ENCODE data around the gene DELE1.

- TF ChIP-seq, protein P1, sequence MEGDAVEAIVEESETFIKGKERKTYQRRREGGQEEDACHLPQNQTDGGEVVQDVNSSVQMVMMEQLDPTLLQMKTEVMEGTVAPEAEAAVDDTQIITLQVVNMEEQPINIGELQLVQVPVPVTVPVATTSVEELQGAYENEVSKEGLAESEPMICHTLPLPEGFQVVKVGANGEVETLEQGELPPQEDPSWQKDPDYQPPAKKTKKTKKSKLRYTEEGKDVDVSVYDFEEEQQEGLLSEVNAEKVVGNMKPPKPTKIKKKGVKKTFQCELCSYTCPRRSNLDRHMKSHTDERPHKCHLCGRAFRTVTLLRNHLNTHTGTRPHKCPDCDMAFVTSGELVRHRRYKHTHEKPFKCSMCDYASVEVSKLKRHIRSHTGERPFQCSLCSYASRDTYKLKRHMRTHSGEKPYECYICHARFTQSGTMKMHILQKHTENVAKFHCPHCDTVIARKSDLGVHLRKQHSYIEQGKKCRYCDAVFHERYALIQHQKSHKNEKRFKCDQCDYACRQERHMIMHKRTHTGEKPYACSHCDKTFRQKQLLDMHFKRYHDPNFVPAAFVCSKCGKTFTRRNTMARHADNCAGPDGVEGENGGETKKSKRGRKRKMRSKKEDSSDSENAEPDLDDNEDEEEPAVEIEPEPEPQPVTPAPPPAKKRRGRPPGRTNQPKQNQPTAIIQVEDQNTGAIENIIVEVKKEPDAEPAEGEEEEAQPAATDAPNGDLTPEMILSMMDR (IDR thresholded peaks at IDR 0.05): no peak
- no peak for TF ChIP-seq POLR2A (IDR thresholded peaks at IDR 0.05)
Observed at GRCh38 chr5:141978389-141978788, 54.7 kb downstream of the DELE1 start.

All from lower leg skin (tissue), 3 donors.